NCI-H345 treated with DMSO at 0.1 percent for 48 hours (cell line): ENCODE data around the gene IPP.
"Not testable (repeated sequence)": the region's sequence is repeated elsewhere in the genome, so short reads cannot be mapped to it uniquely, and the experiment has no call there.

Experiments
- DNase-seq: peaks from one replicate; lab custom pipeline; 2025; ENCODE audit not compliant: unreplicated experiment; lab: John Stamatoyannopoulos, UW

The IPP gene

GRCh38 chr1:45750298-45751038 is at the start of gene IPP:
TSS of gene IPP (minus strand) at chr1:45750653. CDS start at chr1:45746411, 4,242 bp downstream.
- peak; percentile 77 for DNase-seq

GRCh38 chr1:45796946-45797345 is 46.5 kb upstream of the IPP start:
- DNase-seq = no peak

- DNase-seq = no peak
Observed at GRCh38 chr1:45796381-45796780, 45.9 kb upstream of the IPP start.

- DNase-seq = no peak
Observed at GRCh38 chr1:45793942-45794604, 43.6 kb upstream of the IPP start.

- DNase-seq = no peak
Observed at GRCh38 chr1:45792744-45793143, 42.3 kb upstream of the IPP start.

GRCh38 chr1:45789601-45790000 is 39.1 kb upstream of the IPP start:
- DNase-seq = no peak

GRCh38 chr1:45787905-45788304 is 37.5 kb upstream of the IPP start:
- DNase-seq = no peak

- no peak for DNase-seq
Observed at GRCh38 chr1:45785583-45785982, 35.1 kb upstream of the IPP start.

- no peak for DNase-seq
Observed at GRCh38 chr1:45775794-45776193, 25.3 kb upstream of the IPP start.

GRCh38 chr1:45772971-45773370 is 22.5 kb upstream of the IPP start:
- DNase-seq = no peak

- DNase-seq = no peak
Observed at GRCh38 chr1:45769261-45769932, 18.9 kb upstream of the IPP start.

GRCh38 chr1:45767035-45767434 is 16.6 kb upstream of the IPP start:
- no peak for DNase-seq

GRCh38 chr1:45765999-45766792 is 15.7 kb upstream of the IPP start:
- DNase-seq = no peak

- DNase-seq = no peak
Observed at GRCh38 chr1:45762291-45762690, 11.8 kb upstream of the IPP start.

- DNase-seq = no peak
Observed at GRCh38 chr1:45755697-45756096, 5.2 kb upstream of the IPP start.

GRCh38 chr1:45753248-45754037 is 3.0 kb upstream of the IPP start:
- no peak for DNase-seq

GRCh38 chr1:45752441-45753052 is 2.1 kb upstream of the IPP start:
- no peak for DNase-seq

- no peak for DNase-seq
Observed at GRCh38 chr1:45752014-45752413, 1.6 kb upstream of the IPP start.

GRCh38 chr1:45751039-45751838 is 786 bp upstream of the IPP start:
- not testable (repeated sequence) for DNase-seq
